ENCODE results near the gene NUP160.

- TF ChIP-seq CTCF (IDR thresholded peaks at IDR 0.05 in 2 of 3, conservative IDR thresholded peaks at IDR 0.05 in 1 of 3; ENCODE audit: borderline replicate concordance in 1 of 3, insufficient read depth in 1 of 3, low read depth in 2 of 3, low read length in 2 of 3) = no peak
- TF ChIP-seq POLR2A (IDR thresholded peaks at IDR 0.05; ENCODE audit: borderline replicate concordance, extremely low read depth, insufficient read depth, insufficient read length) = no peak
- no peak for TF ChIP-seq POLR2AphosphoS5 (IDR thresholded peaks at IDR 0.05; ENCODE audit: low read depth, low read length)
- TF ChIP-seq JUND (IDR thresholded peaks at IDR 0.05) = no peak
- TF ChIP-seq CEBPB (IDR thresholded peaks at IDR 0.05; ENCODE audit: low read depth) = no peak
Measured at GRCh38 chr11:47775240-47775869, 72.8 kb downstream of the NUP160 start.
